ENCODE results near the gene KRTAP9-9.
"Not testable (repeated sequence)": the region's sequence is repeated elsewhere in the genome, so short reads cannot be mapped to it uniquely, and the experiment has no call there.

The KRTAP9-9 gene

GRCh38 chr17:41226051-41226450 is 29.1 kb upstream of the KRTAP9-9 start:
- no peak for DNase-seq
- H3K4me1 ChIP-seq (ENCODE audit: control insufficient read depth, low read depth, low read length), result no peaks in the 10 kb centered on the region
- no peaks in the 10 kb centered on the region for H3K36me3 ChIP-seq (ENCODE audit: control insufficient read depth, insufficient read depth, low read length)
- H3K4me3 ChIP-seq (ENCODE audit: low read length), result no peak overlapping the region
- no peak overlapping the region for H3K9ac ChIP-seq (ENCODE audit: low read length)
- no peak overlapping the region for H3K4me2 ChIP-seq (ENCODE audit: low read length)
- H3K18ac ChIP-seq (ENCODE audit: low read length), result no peak overlapping the region
- no peaks in the 10 kb centered on the region for H3K79me1 ChIP-seq (ENCODE audit: low read length)
- no peak overlapping the region for H2BK15ac ChIP-seq (replicated peaks; ENCODE audit: low read depth)
- no peak overlapping the region for H2AK5ac ChIP-seq (ENCODE audit: low read length)
- H3K56ac ChIP-seq (ENCODE audit: low read length), result no peak overlapping the region
- no peak overlapping the region for H4K5ac ChIP-seq (ENCODE audit: low read length)
- H4K8ac ChIP-seq (ENCODE audit: low read depth, low read length), result no peak overlapping the region
- H2BK120ac ChIP-seq (ENCODE audit: low read depth, low read length), result no peak overlapping the region
- no peaks in the 10 kb centered on the region for H3K79me2 ChIP-seq (ENCODE audit: control insufficient read depth, insufficient read depth, low read length)
- H2BK5ac ChIP-seq (ENCODE audit: low read length), result no peak overlapping the region
- H3K4ac ChIP-seq (ENCODE audit: low read depth, low read length), result no peak overlapping the region
- no peaks in the 10 kb centered on the region for H3K27me3 ChIP-seq (ENCODE audit: insufficient read depth, low read length, poor library complexity)
- WGBS (ENCODE audit: extremely low coverage, insufficient coverage, low lambda C conversion rate), result no CpG with 5 or more reads among the region's 6 CpGs
- no peak overlapping the region for H3K23ac ChIP-seq (ENCODE audit: low read length)
- no peak overlapping the region for H3K27ac ChIP-seq (ENCODE audit: low read depth, low read length)

DNA sequence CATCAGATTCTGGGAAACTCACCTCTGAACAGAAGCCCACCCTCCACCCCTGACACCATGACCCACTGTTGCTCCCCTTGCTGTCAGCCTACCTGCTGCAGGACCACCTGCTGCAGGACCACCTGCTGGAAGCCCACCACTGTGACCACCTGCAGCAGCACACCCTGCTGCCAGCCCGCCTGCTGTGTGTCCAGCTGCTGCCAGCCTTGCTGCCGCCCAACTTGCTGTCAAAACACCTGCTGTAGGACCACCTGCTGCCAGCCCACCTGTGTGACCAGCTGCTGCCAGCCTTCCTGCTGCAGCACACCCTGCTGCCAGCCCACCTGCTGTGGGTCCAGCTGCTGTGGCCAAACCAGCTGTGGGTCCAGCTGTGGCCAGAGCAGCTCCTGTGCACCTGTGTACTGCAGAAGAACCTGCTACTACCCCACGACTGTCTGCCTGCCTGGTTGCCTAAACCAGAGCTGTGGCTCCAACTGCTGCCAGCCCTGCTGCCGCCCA is 28.5 kb upstream of the KRTAP9-9 start, which contains the start of gene KRTAP9-2:
Gene KRTAP9-2, plus strand, starts transcription at position 51 of the 498 bp plus-strand sequence. Its CDS starts 7 bp downstream, at position 58.
- not testable (repeated sequence) for H2BK120ac ChIP-seq (ENCODE audit: low read depth, low read length); H2AK5ac ChIP-seq (ENCODE audit: low read length); H4K8ac ChIP-seq (ENCODE audit: low read depth, low read length); H3K4me1 ChIP-seq (ENCODE audit: control insufficient read depth, low read depth, low read length); H3K23ac ChIP-seq (ENCODE audit: low read length); H3K4ac ChIP-seq (ENCODE audit: low read depth, low read length); H3K36me3 ChIP-seq (ENCODE audit: control insufficient read depth, insufficient read depth, low read length); H3K79me2 ChIP-seq (ENCODE audit: control insufficient read depth, insufficient read depth, low read length); DNase-seq; H3K9ac ChIP-seq (ENCODE audit: low read length); H3K4me2 ChIP-seq (ENCODE audit: low read length); H3K27ac ChIP-seq (ENCODE audit: low read depth, low read length); H2BK15ac ChIP-seq (replicated peaks; ENCODE audit: low read depth); H3K4me3 ChIP-seq (ENCODE audit: low read length); H3K79me1 ChIP-seq (ENCODE audit: low read length); H2BK5ac ChIP-seq (ENCODE audit: low read length); H3K27me3 ChIP-seq (ENCODE audit: insufficient read depth, low read length, poor library complexity); H4K5ac ChIP-seq (ENCODE audit: low read length); H3K18ac ChIP-seq (ENCODE audit: low read length); H3K56ac ChIP-seq (ENCODE audit: low read length)
- no CpG with 5 or more reads among the region's 4 CpGs for WGBS (ENCODE audit: extremely low coverage, insufficient coverage, low lambda C conversion rate)

- Histone ChIP-seq H4K8ac (ENCODE audit: low read depth, low read length) (no peak overlapping the region), H3K27ac (ENCODE audit: low read depth, low read length) (no peak overlapping the region), H2BK120ac (ENCODE audit: low read depth, low read length) (no peak overlapping the region), H4K5ac (ENCODE audit: low read length) (no peak overlapping the region), H3K56ac (ENCODE audit: low read length) (no peak overlapping the region), H2BK5ac (ENCODE audit: low read length) (no peak overlapping the region), H3K79me1 (ENCODE audit: low read length) (no peaks in the 10 kb centered on the region), H3K23ac (ENCODE audit: low read length) (no peak overlapping the region), H3K4ac (ENCODE audit: low read depth, low read length) (no peak overlapping the region), H3K36me3 (ENCODE audit: control insufficient read depth, insufficient read depth, low read length) (no peaks in the 10 kb centered on the region), H2AK5ac (ENCODE audit: low read length) (no peak overlapping the region), H3K4me1 (ENCODE audit: control insufficient read depth, low read depth, low read length) (no peaks in the 10 kb centered on the region), H3K4me2 (ENCODE audit: low read length) (no peak overlapping the region), H3K9ac (ENCODE audit: low read length) (no peak overlapping the region), H3K27me3 (ENCODE audit: insufficient read depth, low read length, poor library complexity) (no peaks in the 10 kb centered on the region), H3K79me2 (ENCODE audit: control insufficient read depth, insufficient read depth, low read length) (no peaks in the 10 kb centered on the region), H3K18ac (ENCODE audit: low read length) (no peak overlapping the region), H3K4me3 (ENCODE audit: low read length) (no peak overlapping the region), H2BK15ac (replicated peaks; ENCODE audit: low read depth) (no peak overlapping the region)
- no peak for DNase-seq
Measured at GRCh38 chr17:41230094-41230493, 25.1 kb upstream of the KRTAP9-9 start.

- Histone ChIP-seq H3K18ac (ENCODE audit: low read length) (no peak overlapping the region), H3K27ac (ENCODE audit: low read depth, low read length) (no peak overlapping the region), H3K4ac (ENCODE audit: low read depth, low read length) (no peak overlapping the region), H3K4me3 (ENCODE audit: low read length) (no peak overlapping the region), H2BK120ac (ENCODE audit: low read depth, low read length) (no peak overlapping the region), H3K79me1 (ENCODE audit: low read length) (no peaks in the 10 kb centered on the region), H3K27me3 (ENCODE audit: insufficient read depth, low read length, poor library complexity) (no peaks in the 10 kb centered on the region), H2BK5ac (ENCODE audit: low read length) (no peak overlapping the region), H2BK15ac (replicated peaks; ENCODE audit: low read depth) (no peak overlapping the region), H3K36me3 (ENCODE audit: control insufficient read depth, insufficient read depth, low read length) (no peaks in the 10 kb centered on the region), H3K56ac (ENCODE audit: low read length) (no peak overlapping the region), H4K5ac (ENCODE audit: low read length) (no peak overlapping the region), H3K9ac (ENCODE audit: low read length) (no peak overlapping the region), H3K4me1 (ENCODE audit: control insufficient read depth, low read depth, low read length) (no peaks in the 10 kb centered on the region), H2AK5ac (ENCODE audit: low read length) (no peak overlapping the region), H3K79me2 (ENCODE audit: control insufficient read depth, insufficient read depth, low read length) (no peaks in the 10 kb centered on the region), H4K8ac (ENCODE audit: low read depth, low read length) (no peak overlapping the region), H3K23ac (ENCODE audit: low read length) (no peak overlapping the region), H3K4me2 (ENCODE audit: low read length) (no peak overlapping the region)
- DNase-seq, result no peak
- WGBS (ENCODE audit: extremely low coverage, insufficient coverage, low lambda C conversion rate), result no CpG with 5 or more reads among the region's 6 CpGs
Measured at GRCh38 chr17:41231731-41232130, 23.5 kb upstream of the KRTAP9-9 start.

GRCh38 chr17:41232399-41233105 is 22.6 kb upstream of the KRTAP9-9 start, which contains the start of gene KRTAP9-3:
Gene KRTAP9-3 (plus strand): TSS chr17:41232449. CDS start chr17:41232502, 53 bp downstream.
- not testable (repeated sequence) for H3K27ac ChIP-seq (ENCODE audit: low read depth, low read length); DNase-seq; H3K27me3 ChIP-seq (ENCODE audit: insufficient read depth, low read length, poor library complexity); H3K23ac ChIP-seq (ENCODE audit: low read length); H2BK120ac ChIP-seq (ENCODE audit: low read depth, low read length); H3K4me1 ChIP-seq (ENCODE audit: control insufficient read depth, low read depth, low read length); H3K18ac ChIP-seq (ENCODE audit: low read length); H3K4ac ChIP-seq (ENCODE audit: low read depth, low read length); H4K5ac ChIP-seq (ENCODE audit: low read length); H3K79me1 ChIP-seq (ENCODE audit: low read length); H3K79me2 ChIP-seq (ENCODE audit: control insufficient read depth, insufficient read depth, low read length); H3K4me2 ChIP-seq (ENCODE audit: low read length); H2BK15ac ChIP-seq (replicated peaks; ENCODE audit: low read depth); H3K36me3 ChIP-seq (ENCODE audit: control insufficient read depth, insufficient read depth, low read length); H2AK5ac ChIP-seq (ENCODE audit: low read length); H3K56ac ChIP-seq (ENCODE audit: low read length); H3K4me3 ChIP-seq (ENCODE audit: low read length); H4K8ac ChIP-seq (ENCODE audit: low read depth, low read length); H2BK5ac ChIP-seq (ENCODE audit: low read length); H3K9ac ChIP-seq (ENCODE audit: low read length)
- WGBS (ENCODE audit: extremely low coverage, insufficient coverage, low lambda C conversion rate), result no CpG with 5 or more reads among the region's 1 CpG

DNA sequence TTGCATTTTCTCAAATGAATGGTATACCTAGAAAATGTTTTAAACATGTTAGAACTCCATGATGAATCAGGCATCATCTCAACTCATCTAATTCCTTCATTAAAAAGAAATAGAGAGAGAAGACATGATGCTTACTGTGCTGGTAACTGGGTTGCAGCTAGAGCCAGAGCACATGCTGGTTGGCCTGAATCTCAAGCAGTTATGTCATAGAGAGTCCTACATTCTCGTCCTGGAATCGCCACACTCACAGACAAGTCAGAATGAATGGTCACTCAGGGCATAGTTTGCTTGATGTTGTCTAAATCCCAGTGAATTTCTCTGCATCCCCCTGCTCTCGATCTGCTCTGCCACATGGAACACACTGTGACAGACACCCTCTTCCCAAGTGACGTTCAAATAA is 18.1 kb upstream of the KRTAP9-9 start:
- not testable (repeated sequence) for H4K8ac ChIP-seq (ENCODE audit: low read depth, low read length); H4K5ac ChIP-seq (ENCODE audit: low read length); H2BK5ac ChIP-seq (ENCODE audit: low read length); H3K23ac ChIP-seq (ENCODE audit: low read length); H2BK120ac ChIP-seq (ENCODE audit: low read depth, low read length); H3K27me3 ChIP-seq (ENCODE audit: insufficient read depth, low read length, poor library complexity); H3K4me3 ChIP-seq (ENCODE audit: low read length); H3K4me2 ChIP-seq (ENCODE audit: low read length); H3K79me2 ChIP-seq (ENCODE audit: control insufficient read depth, insufficient read depth, low read length); DNase-seq; H3K79me1 ChIP-seq (ENCODE audit: low read length); H3K36me3 ChIP-seq (ENCODE audit: control insufficient read depth, insufficient read depth, low read length); H3K56ac ChIP-seq (ENCODE audit: low read length); H3K4ac ChIP-seq (ENCODE audit: low read depth, low read length); H3K27ac ChIP-seq (ENCODE audit: low read depth, low read length); H2AK5ac ChIP-seq (ENCODE audit: low read length); H2BK15ac ChIP-seq (replicated peaks; ENCODE audit: low read depth); H3K4me1 ChIP-seq (ENCODE audit: control insufficient read depth, low read depth, low read length); H3K9ac ChIP-seq (ENCODE audit: low read length); H3K18ac ChIP-seq (ENCODE audit: low read length)
- WGBS (ENCODE audit: extremely low coverage, insufficient coverage, low lambda C conversion rate), result no CpG with 5 or more reads among the region's 4 CpGs
